Osteocyte (in vitro differentiated cells): ENCODE data around the gene TMEM132C. TPM values are rescaled to one million over a fixed set of nuclear protein-coding genes. Genes with fewer than 3 reads are reported as not detected.
"Not testable (repeated sequence)": the region's sequence is repeated elsewhere in the genome, so short reads cannot be mapped to it uniquely, and the experiment has no call there.

Source experiments
- DNase-seq: peaks from one replicate; pipeline ENCODE4 v3.0.0; 2021; ENCODE audit warnings: mixed read lengths; ENCODE audit not compliant: unreplicated experiment; ENCODE audit errors: extremely low spot score
- H3K27ac Mint-ChIP-seq: one replicate; pipeline ENCODE4 v1.8.0; 2021; ENCODE audit warnings: mild to moderate bottlenecking, mixed read lengths; ENCODE audit not compliant: unreplicated experiment
- H3K27me3 Mint-ChIP-seq: one replicate; pipeline ENCODE4 v1.8.0; 2021; ENCODE audit warnings: mixed read lengths; ENCODE audit not compliant: unreplicated experiment
- H3K36me3 Mint-ChIP-seq: one replicate; pipeline ENCODE4 v1.8.0; 2021; ENCODE audit warnings: mixed read lengths; ENCODE audit not compliant: unreplicated experiment
- H3K4me1 Mint-ChIP-seq: one replicate; pipeline ENCODE4 v1.8.0; 2021; ENCODE audit warnings: mixed read lengths; ENCODE audit not compliant: unreplicated experiment
- H3K4me3 Mint-ChIP-seq: one replicate; pipeline ENCODE4 v1.8.0; 2021; ENCODE audit warnings: mild to moderate bottlenecking, moderate library complexity, mixed read lengths; ENCODE audit not compliant: unreplicated experiment
- H3K9me3 Mint-ChIP-seq: one replicate; pipeline ENCODE4 v1.8.0; 2021; ENCODE audit warnings: mixed read lengths; ENCODE audit not compliant: unreplicated experiment
- CTCF ChIP-seq: fragments of 200-600 bp; sonication (generic); IDR thresholded peaks from 2 replicates; pipeline ENCODE4 v1.5.0; 2021; ENCODE audit warnings: antibody characterized with exemption, mild to moderate bottlenecking, moderate library complexity
- total RNA-seq: library from RNA; stranded (reverse); gene quantifications from 2 replicates; pipeline ENCODE4 v1.2.1, GENCODE V29; 2021

The TMEM132C gene
- total RNA-seq, 1 donor from 2014 or later = not detected

DNA sequence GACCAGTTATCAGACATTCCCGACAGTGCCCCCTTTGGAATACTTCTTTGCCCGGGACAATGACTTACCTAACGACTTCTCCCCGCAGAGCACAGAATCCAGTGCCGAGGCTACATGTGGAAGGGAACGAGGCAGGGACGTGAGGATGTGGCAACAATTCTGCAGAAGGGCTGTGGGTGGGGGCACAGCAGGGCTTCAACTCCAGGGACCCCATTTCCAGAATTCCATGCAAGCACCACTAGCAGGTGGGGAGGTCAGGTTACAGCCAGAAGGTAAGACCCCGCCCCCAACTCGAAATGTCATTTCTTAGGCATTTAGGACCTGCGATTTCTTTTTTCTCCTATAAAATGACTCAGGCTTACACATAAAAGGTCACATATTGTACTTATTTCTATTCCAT lies 207.9 kb downstream of the TMEM132C start:
- H3K27me3 Mint-ChIP-seq = no peaks in the 10 kb centered on the region
- TF ChIP-seq CTCF = no peak
- no peaks in the 10 kb centered on the region for H3K36me3 Mint-ChIP-seq
- H3K9me3 Mint-ChIP-seq = peaks cover 41% of the 10 kb centered on the region
- no peaks in the 10 kb centered on the region for H3K4me1 Mint-ChIP-seq
- H3K27ac Mint-ChIP-seq = no peak overlapping the region
- no peak overlapping the region for H3K4me3 Mint-ChIP-seq
- no peak for DNase-seq

DNA sequence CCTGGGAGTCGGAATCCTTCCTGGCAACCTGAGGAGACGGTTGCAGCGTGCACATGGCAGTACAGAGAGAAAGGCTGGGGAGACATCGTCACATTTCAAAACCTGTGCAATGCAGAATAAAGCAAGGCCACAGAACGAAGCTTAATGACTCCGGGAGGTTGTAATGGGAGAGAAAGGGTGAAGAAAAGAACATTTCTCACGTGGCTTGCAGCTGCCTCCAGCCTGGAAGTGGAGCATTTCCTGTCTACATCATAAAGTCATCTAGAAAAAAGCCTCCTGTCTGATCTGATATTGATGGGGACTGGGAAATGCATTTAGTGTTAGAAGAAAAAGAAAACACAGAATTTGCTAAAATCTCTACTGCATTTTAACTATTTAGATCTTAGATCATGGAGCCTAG lies 209.3 kb downstream of the TMEM132C start:
- TF ChIP-seq CTCF = no peak
- H3K27ac Mint-ChIP-seq = no peak overlapping the region

GRCh38 chr12:128483526-128484255 lies 216.7 kb downstream of the TMEM132C start:
- Mint-ChIP-seq H3K4me1 (no peaks in the 10 kb centered on the region), H3K27ac (no peak overlapping the region)

More for the DNA sequence above, 209.3 kb downstream of the TMEM132C start:
- no peaks in the 10 kb centered on the region for H3K36me3 Mint-ChIP-seq
- H3K4me1 Mint-ChIP-seq = no peaks in the 10 kb centered on the region
- DNase-seq = no peak
- H3K27me3 Mint-ChIP-seq = no peaks in the 10 kb centered on the region
- no peak overlapping the region for H3K4me3 Mint-ChIP-seq
- H3K9me3 Mint-ChIP-seq = peaks cover 38% of the 10 kb centered on the region

DNA sequence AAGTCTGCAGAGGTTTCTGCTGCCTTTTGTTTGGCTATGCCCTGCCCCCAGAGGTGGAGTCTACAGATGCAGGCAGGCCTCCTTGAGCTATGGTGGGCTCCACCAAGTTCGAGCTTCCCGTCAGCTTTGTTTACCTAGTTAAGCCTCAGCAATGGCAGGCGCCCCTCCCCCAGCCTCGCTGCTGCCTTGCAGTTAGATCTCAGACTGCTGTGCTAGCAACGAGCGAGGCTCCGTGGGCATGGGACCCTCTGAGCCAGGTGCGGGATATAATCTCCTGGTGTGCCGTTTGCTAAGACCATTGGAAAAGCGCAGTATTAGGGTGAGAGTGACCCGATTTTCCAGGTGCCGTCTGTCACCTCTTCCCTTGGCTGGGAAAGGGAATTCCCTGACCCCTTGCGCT lies 230.4 kb downstream of the TMEM132C start:
- DNase-seq, H3K27me3 Mint-ChIP-seq, H3K36me3 Mint-ChIP-seq, H3K4me1 Mint-ChIP-seq, H3K27ac Mint-ChIP-seq, H3K4me3 Mint-ChIP-seq: not testable (repeated sequence)
- H3K9me3 Mint-ChIP-seq = peaks cover 47% of the 10 kb centered on the region

More at GRCh38 chr12:128483526-128484255, 216.7 kb downstream of the TMEM132C start:
- TF ChIP-seq CTCF = no peak
- H3K36me3 Mint-ChIP-seq = no peaks in the 10 kb centered on the region
- DNase-seq = no peak
- H3K27me3 Mint-ChIP-seq = no peaks in the 10 kb centered on the region
- H3K4me3 Mint-ChIP-seq = no peak overlapping the region
- peaks cover 33% of the 10 kb centered on the region for H3K9me3 Mint-ChIP-seq

DNA sequence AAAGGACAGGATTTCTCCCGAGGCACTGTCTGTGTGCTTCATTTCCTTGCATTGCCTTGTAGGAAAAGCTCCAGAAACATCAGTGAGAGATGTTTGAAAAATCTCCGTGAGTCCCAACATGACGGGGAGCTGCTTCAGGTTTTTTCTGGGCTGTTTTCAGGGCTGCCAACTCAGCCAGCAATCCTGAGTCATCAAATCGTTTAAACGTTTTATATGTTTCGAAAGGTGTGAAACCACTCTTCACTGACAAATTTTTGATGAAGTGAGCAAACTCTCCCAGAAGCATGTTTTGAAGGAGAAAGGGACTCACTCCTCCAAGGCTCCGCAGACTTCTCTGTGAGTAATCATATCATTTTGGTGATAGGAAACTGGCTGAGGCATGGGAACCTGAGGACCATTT lies 240.5 kb downstream of the TMEM132C start:
- no peak for TF ChIP-seq CTCF
- no peak for DNase-seq
- Mint-ChIP-seq H3K9me3 (peaks cover 42% of the 10 kb centered on the region), H3K36me3 (no peaks in the 10 kb centered on the region), H3K27ac (no peak overlapping the region), H3K4me3 (no peak overlapping the region), H3K4me1 (no peaks in the 10 kb centered on the region), H3K27me3 (no peaks in the 10 kb centered on the region)
